Coronary artery (tissue), 2 donors: ENCODE results near the gene FYN.
"Not testable (repeated sequence)": the region's sequence is repeated elsewhere in the genome, so short reads cannot be mapped to it uniquely, and the experiment has no call there.

Source experiments
- DNase-seq: peaks from one replicate; pipeline ENCODE4 v3.0.0-alpha.2; 2017; ENCODE audit warnings: low spot score
- H3K27ac ChIP-seq, 2 donors: fragments of 200-600 bp; sonication (generic); one replicate each; pipeline ENCODE4 v1.5.1; 2016 to 2019
- H3K4me3 ChIP-seq: fragments of 200-600 bp; sonication (generic); 2 replicates; pipeline ENCODE4 v1.5.1; 2016; ENCODE audit warnings: mild to moderate bottlenecking, moderate library complexity
- TF ChIP-seq, protein P1 (sequence below): fragments of 200-600 bp; sonication (generic); IDR thresholded peaks from one replicate; pipeline ENCODE4 v1.5.1; 2019; ENCODE audit warnings: antibody characterized with exemption

The FYN gene

GRCh38 chr6:111894951-111895350 lies 21.7 kb upstream of the FYN start:
- TF ChIP-seq, protein P1, sequence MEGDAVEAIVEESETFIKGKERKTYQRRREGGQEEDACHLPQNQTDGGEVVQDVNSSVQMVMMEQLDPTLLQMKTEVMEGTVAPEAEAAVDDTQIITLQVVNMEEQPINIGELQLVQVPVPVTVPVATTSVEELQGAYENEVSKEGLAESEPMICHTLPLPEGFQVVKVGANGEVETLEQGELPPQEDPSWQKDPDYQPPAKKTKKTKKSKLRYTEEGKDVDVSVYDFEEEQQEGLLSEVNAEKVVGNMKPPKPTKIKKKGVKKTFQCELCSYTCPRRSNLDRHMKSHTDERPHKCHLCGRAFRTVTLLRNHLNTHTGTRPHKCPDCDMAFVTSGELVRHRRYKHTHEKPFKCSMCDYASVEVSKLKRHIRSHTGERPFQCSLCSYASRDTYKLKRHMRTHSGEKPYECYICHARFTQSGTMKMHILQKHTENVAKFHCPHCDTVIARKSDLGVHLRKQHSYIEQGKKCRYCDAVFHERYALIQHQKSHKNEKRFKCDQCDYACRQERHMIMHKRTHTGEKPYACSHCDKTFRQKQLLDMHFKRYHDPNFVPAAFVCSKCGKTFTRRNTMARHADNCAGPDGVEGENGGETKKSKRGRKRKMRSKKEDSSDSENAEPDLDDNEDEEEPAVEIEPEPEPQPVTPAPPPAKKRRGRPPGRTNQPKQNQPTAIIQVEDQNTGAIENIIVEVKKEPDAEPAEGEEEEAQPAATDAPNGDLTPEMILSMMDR: no peak
- DNase-seq: no peak
- no peak overlapping the region for H3K4me3 ChIP-seq
- no peak overlapping the region for H3K27ac ChIP-seq

GRCh38 chr6:111894272-111894671 lies 21.0 kb upstream of the FYN start:
- no peak for DNase-seq
- TF ChIP-seq, protein P1: no peak

DNA sequence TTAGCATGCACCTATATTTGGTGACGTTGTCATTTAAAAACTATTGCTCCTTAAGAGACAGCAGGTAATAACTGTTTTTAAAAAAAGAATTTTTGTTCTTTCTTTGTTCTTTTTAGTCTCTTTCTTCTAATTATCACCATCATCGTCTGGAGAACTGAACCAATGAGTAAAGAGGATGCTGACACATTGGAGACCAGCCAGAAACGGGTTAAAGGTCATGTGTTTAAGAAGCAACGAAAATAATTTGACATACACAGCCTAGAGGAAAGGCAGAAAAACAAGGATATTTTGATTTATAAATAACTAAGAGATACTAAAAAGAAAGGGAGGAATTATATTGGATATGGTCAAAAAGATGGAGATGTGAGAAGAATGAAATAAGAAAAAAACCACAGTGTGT lies 19.2 kb upstream of the FYN start:
- no peak overlapping the region for H3K4me3 ChIP-seq
- no peak overlapping the region for H3K27ac ChIP-seq
- TF ChIP-seq, protein P1: no peak
- DNase-seq: no peak

More at GRCh38 chr6:111894272-111894671, 21.0 kb upstream of the FYN start:
- H3K4me3 ChIP-seq: no peak overlapping the region
- H3K27ac ChIP-seq: no peak overlapping the region

DNA sequence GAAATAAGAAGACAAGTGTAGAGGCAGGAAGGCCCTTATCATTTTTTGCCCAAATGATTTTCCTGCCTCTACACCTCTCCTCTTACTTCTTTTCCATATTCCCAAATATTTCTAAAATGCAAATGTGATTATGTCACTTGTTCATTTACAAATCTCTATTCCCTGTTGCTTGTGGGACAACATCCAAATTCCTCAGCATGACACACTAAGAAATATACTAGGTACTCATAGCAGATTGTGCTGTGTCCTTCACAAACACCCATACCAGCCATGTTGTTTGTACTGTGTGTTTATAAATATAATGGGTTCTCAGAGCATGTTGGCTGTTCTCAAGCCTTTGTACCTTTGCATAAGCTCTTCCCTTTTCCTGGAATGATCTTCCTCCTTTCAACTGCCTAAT lies 17.7 kb upstream of the FYN start:
- no peak for DNase-seq
- H3K27ac ChIP-seq: no peak overlapping the region
- H3K4me3 ChIP-seq: no peak overlapping the region
- TF ChIP-seq, protein P1: no peak

- no peak overlapping the region for H3K27ac ChIP-seq
- TF ChIP-seq, protein P1: no peak
- DNase-seq: no peak
- H3K4me3 ChIP-seq: peak overlapping the region; percentile 15
These were observed 15.9 kb upstream of the FYN start for GRCh38 chr6:111888928-111889695.

GRCh38 chr6:111886793-111887192 lies 13.5 kb upstream of the FYN start:
- H3K27ac ChIP-seq, H3K4me3 ChIP-seq, DNase-seq: not testable (repeated sequence)

DNA sequence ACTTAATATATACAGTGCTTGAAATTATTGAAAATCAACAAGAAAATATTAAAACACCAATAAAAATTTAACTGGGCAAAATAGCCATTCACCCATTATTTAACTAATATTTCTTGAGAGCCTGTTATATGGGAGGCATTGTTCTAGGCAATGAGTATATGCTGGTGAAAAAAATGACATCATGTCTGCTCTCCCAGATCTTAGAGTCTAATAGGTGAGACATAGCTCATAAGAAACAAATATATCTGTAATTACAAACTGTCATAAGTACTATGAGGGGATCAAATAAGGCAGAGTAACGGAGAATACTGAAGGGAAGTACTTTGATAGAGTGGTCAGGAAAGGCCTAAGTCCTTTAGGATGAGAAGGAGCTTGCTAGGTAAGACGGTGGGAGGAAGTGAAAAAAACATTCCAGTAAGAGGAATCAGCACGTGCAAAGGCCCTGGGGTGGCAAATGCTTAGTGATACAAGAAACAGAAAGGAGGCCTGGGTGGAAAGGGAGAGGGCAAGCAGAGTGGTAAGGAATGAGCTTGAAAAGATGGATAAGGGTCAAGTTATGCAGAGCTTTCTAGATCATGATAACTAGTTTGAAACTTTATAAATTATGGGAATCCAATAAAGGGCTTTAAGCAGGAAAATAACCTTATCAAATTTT lies 12.2 kb upstream of the FYN start:
- no peak for DNase-seq
- no peak overlapping the region for H3K4me3 ChIP-seq
- TF ChIP-seq, protein P1: no peak
- no peak overlapping the region for H3K27ac ChIP-seq
